Measurements from ENCODE around the gene KRT79. TPM values are rescaled to one million over a fixed set of nuclear protein-coding genes. Genes with fewer than 3 reads are reported as not detected.

KRT79 gene
- total RNA-seq, 1 donor, result not detected

DNA sequence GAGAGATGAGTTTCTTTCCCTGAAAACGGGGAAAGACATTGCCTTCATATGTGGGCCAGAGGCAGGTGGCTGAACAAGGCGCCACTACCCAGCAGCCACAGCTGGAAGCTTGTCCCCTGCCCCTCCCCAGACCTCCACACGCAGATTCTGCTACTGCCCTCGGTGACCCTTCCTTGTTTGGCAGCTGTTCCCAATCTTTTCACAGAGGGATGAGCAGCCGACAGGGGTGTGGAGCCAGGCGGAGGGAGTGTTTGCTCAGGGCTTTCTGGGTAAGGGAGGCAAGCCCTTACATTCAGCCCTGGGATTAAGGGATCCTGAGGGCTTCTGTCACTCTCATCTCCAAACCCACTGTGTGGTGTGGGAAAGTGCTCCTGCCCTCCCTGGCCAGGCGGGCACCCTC is 15.7 kb downstream of the KRT79 start:
- H3K4me3 ChIP-seq (ENCODE audit: low read depth, low read length), result no peak overlapping the region
- no peak for DNase-seq (ENCODE audit: low read depth)
- TF ChIP-seq, protein P1, sequence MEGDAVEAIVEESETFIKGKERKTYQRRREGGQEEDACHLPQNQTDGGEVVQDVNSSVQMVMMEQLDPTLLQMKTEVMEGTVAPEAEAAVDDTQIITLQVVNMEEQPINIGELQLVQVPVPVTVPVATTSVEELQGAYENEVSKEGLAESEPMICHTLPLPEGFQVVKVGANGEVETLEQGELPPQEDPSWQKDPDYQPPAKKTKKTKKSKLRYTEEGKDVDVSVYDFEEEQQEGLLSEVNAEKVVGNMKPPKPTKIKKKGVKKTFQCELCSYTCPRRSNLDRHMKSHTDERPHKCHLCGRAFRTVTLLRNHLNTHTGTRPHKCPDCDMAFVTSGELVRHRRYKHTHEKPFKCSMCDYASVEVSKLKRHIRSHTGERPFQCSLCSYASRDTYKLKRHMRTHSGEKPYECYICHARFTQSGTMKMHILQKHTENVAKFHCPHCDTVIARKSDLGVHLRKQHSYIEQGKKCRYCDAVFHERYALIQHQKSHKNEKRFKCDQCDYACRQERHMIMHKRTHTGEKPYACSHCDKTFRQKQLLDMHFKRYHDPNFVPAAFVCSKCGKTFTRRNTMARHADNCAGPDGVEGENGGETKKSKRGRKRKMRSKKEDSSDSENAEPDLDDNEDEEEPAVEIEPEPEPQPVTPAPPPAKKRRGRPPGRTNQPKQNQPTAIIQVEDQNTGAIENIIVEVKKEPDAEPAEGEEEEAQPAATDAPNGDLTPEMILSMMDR (IDR thresholded peaks at IDR 0.05; ENCODE audit: insufficient read depth, low read depth, low read length), result no peak

- no peak overlapping the region for H3K4me3 ChIP-seq (ENCODE audit: low read depth, low read length)
- TF ChIP-seq, protein P1 (IDR thresholded peaks at IDR 0.05; ENCODE audit: insufficient read depth, low read depth, low read length), result no peak
- no peak for DNase-seq (ENCODE audit: low read depth)
Measured at GRCh38 chr12:52817699-52818238, 16.3 kb downstream of the KRT79 start.

GRCh38 chr12:52817003-52817698 is 17.0 kb downstream of the KRT79 start:
- DNase-seq (ENCODE audit: low read depth), result no peak
- H3K4me3 ChIP-seq (ENCODE audit: low read depth, low read length), result no peak overlapping the region
- TF ChIP-seq, protein P1 (IDR thresholded peaks at IDR 0.05; ENCODE audit: insufficient read depth, low read depth, low read length), result no peak

DNA sequence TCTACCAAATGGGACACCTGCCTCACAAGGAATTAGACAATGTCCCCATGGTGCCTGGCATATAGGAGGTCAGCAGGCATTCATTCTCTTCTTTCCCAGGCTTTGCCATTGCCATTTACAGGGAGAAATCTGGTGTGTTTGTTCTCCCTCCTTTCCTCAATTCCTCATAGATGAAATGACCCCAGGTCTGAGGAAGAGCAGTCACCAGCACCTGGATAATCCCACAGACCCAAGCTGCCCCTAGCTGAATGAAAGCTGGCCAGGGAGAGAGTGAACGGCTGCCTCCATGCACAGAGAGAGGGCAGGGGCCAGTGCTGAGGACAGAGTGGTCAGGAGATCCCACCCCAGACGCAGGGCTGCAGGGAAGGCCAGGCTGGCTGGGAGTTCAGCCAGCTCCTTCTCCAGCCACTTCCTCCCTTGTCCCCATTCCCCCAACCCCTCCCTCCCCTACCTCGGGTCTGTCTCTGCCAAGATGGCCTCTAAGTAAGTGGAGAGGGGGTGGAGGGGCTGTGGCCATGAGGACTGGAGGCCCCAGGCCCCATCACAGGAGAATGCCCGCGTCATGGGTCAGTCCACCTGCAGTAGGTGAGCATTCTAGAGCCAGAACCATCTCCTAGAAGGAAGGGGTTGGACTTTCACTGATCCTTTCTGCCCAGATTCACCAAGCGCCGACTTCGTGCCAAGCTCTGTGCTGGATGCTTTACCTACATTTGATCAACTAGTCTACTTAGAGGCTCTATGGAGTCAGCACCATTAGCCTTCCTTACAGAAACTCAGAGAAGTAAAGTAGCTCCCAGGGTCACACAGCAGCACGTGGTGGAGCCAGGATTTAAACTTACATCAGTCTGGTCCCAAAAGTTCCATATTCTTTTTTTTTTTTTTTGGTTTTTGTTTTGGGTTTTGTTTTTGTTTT is 18.2 kb downstream of the KRT79 start:
- DNase-seq (ENCODE audit: low read depth), result no peak
- H3K4me3 ChIP-seq (ENCODE audit: low read depth, low read length), result no peak overlapping the region
- TF ChIP-seq, protein P1 (IDR thresholded peaks at IDR 0.05; ENCODE audit: insufficient read depth, low read depth, low read length), result no peak

DNA sequence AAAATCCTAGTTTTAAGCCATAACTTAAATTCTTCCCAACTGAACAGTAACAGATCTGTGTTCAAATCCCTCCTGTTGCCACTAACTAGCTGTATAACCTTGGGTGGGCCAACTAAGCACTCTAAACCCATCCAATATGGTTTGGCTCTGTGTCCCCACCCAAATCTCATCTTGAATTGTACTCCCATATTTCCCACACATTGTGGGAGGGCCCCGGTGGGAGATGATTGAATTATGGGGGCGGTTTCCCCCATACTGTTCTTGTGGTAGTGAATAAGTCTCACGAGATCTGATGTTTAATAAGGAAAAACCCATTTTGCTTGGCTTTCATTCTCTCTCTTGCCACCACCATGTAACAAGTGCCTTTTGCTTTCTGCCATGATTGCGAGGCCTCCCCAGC is 18.9 kb downstream of the KRT79 start:
- TF ChIP-seq, protein P1 (IDR thresholded peaks at IDR 0.05; ENCODE audit: insufficient read depth, low read depth, low read length), result no peak
- no peak for DNase-seq (ENCODE audit: low read depth)
- no peak overlapping the region for H3K4me3 ChIP-seq (ENCODE audit: low read depth, low read length)

DNA sequence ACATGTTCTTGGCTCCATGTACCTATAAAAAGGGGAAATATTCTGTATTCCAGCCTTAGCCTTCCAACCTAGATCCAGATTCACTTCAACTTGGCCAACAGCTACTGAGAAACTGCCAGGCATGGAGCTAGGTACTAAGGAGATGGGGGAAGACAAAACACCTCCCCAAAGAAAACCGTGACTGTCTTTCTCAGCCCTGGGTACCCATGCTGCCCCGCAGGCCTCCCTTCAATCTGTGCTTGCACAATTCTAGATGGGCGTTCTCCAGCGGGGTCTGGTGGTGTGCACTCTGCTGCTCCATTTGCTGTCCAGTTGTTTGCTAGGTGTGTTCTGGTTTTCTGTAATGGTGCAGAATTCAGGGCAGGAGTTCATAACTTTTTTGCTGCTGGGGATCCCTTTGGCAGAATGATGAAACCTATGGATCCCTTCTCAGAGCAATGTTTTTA is 19.4 kb downstream of the KRT79 start:
- no peak for DNase-seq (ENCODE audit: low read depth)
- H3K4me3 ChIP-seq (ENCODE audit: low read depth, low read length), result no peak overlapping the region
- TF ChIP-seq, protein P1 (IDR thresholded peaks at IDR 0.05; ENCODE audit: insufficient read depth, low read depth, low read length), result no peak

All from fibroblast of villous mesenchyme (primary cell).